GM21367 (cell line): ENCODE data around the gene TEAD2.
"Not testable (repeated sequence)": the region's sequence is repeated elsewhere in the genome, so short reads cannot be mapped to it uniquely, and the experiment has no call there.

ENCODE experiments used
- ATAC-seq: cut with Tn5 transposase; IDR thresholded peaks from one replicate; pipeline ENCODE4 v1.9.1; 2021; ENCODE audit not compliant: unreplicated experiment

TEAD2 gene

GRCh38 chr19:49333811-49334288 lies 28.4 kb downstream of the TEAD2 start:
- peak; percentile 45 for ATAC-seq

GRCh38 chr19:49333418-49333805 lies 28.8 kb downstream of the TEAD2 start:
- ATAC-seq: no peak

- not testable (repeated sequence) for ATAC-seq
These were observed 29.4 kb downstream of the TEAD2 start for GRCh38 chr19:49332691-49333417.

- ATAC-seq: peak; percentile 20
These were observed 30.6 kb downstream of the TEAD2 start for GRCh38 chr19:49331616-49332055.

GRCh38 chr19:49331187-49331586 lies 31.0 kb downstream of the TEAD2 start:
- ATAC-seq: not testable (repeated sequence)

GRCh38 chr19:49328741-49329140 lies 33.5 kb downstream of the TEAD2 start:
- ATAC-seq: no peak

GRCh38 chr19:49327878-49328544 lies 34.2 kb downstream of the TEAD2 start:
- ATAC-seq: no peak

- no peak for ATAC-seq
These were observed 36.0 kb downstream of the TEAD2 start for GRCh38 chr19:49326165-49326704.

- not testable (repeated sequence) for ATAC-seq
These were observed 36.5 kb downstream of the TEAD2 start for GRCh38 chr19:49325756-49326155.

- ATAC-seq: no peak
These were observed 37.2 kb downstream of the TEAD2 start, which contains the start of gene SLC6A16 for GRCh38 chr19:49324801-49325576. TSS of gene SLC6A16 (minus strand) at chr19:49325191. CDS start at chr19:49311347, 13,844 bp downstream.

- no peak for ATAC-seq
These were observed 43.9 kb downstream of the TEAD2 start for GRCh38 chr19:49318296-49318695.

GRCh38 chr19:49316284-49316683 lies 45.9 kb downstream of the TEAD2 start:
- ATAC-seq: no peak

GRCh38 chr19:49315111-49315510 lies 47.1 kb downstream of the TEAD2 start:
- ATAC-seq: no peak

- no peak for ATAC-seq
These were observed 53.1 kb downstream of the TEAD2 start for GRCh38 chr19:49309087-49309486.

GRCh38 chr19:49306734-49307133 lies 55.5 kb downstream of the TEAD2 start:
- ATAC-seq: not testable (repeated sequence)

GRCh38 chr19:49301866-49302252 lies 60.4 kb downstream of the TEAD2 start:
- no peak for ATAC-seq

GRCh38 chr19:49301165-49301865 lies 60.9 kb downstream of the TEAD2 start:
- ATAC-seq: no peak

GRCh38 chr19:49298653-49299052 lies 63.6 kb downstream of the TEAD2 start:
- not testable (repeated sequence) for ATAC-seq

GRCh38 chr19:49297403-49297802 lies 64.8 kb downstream of the TEAD2 start:
- no peak for ATAC-seq

- no peak for ATAC-seq
These were observed 66.9 kb downstream of the TEAD2 start for GRCh38 chr19:49295208-49295880.
